HuH-7.5 (cell line): ENCODE data around the gene DNAJC8.

Experiments used
- DNase-seq: peaks from one replicate; pipeline ENCODE4 v3.0.0; 2011; ENCODE audit warnings: low spot score

Gene DNAJC8, protein sequence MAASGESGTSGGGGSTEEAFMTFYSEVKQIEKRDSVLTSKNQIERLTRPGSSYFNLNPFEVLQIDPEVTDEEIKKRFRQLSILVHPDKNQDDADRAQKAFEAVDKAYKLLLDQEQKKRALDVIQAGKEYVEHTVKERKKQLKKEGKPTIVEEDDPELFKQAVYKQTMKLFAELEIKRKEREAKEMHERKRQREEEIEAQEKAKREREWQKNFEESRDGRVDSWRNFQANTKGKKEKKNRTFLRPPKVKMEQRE

GRCh38 chr1:28232558-28233263 is at the start of gene DNAJC8:
TSS of gene DNAJC8 (minus strand) at chr1:28233029. CDS start at chr1:28232998, 31 bp downstream.
- DNase-seq: peak; percentile 64

GRCh38 chr1:28281608-28282425 is 49.0 kb upstream of the DNAJC8 start:
- DNase-seq: no peak

- no peak for DNase-seq
These were observed 48.1 kb upstream of the DNAJC8 start for GRCh38 chr1:28280977-28281381.

DNA sequence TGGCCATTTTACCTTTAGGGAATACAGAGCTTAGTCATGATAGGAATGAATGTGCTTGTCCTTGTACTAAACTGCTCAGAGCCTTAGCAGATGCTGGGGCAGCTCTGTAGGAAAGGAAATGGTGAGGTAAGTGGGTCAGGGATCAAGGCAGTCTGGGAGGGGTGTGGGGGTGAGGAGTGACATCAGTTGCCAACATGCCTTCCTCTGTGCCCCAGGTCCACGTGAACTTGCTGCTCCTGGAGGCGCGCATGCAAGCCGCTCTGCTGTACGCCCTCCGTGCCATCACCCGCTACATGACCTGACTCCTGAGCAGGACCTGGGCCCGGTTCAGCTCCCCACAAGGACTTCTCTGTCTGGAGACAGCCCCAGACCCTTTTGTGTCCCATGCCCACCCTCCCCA is 47.7 kb upstream of the DNAJC8 start:
- no peak for DNase-seq

DNA sequence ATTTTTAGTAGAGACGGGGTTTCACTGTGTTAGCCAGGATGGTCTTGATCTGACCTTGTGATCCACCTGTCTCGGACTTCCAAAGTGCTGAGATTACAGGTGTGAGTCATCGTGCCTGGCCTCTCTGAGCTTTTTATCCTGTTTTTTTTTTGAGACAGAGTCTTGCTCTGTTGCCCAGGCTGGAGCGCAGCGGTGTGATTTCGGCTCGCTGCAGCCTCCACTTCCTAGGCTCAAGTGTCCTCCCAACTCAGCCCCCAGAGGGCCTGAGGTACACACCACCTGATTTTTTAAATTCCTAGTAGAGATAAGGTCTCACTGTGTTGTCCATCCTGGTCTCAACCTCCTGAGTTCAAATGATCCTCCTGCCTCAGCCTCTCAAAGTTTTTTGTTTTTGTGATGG is 46.9 kb upstream of the DNAJC8 start:
- no peak for DNase-seq

DNA sequence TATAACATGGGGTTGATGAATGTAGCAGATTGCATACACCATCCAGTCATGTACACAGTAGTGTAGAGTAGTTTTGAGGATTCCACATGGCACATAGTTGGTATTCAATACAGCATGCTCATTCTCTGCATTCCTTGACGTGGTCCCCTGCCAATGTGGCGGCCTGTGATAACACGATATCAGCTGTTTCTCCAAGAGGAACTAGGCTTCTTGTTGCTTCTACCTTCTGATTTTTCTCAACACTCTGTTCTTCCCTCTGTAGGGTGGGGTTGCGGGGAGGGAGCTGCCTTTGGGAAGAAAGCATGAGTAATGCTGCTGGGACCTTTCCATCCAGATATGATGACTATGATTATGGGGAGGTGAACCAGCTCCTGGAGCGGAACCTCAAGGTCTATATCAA is 45.9 kb upstream of the DNAJC8 start:
- no peak for DNase-seq

GRCh38 chr1:28273216-28273860 is 40.5 kb upstream of the DNAJC8 start:
- no peak for DNase-seq

- no peak for DNase-seq
These were observed 39.5 kb upstream of the DNAJC8 start for GRCh38 chr1:28272215-28272852.

GRCh38 chr1:28269529-28269928 is 36.7 kb upstream of the DNAJC8 start:
- DNase-seq: no peak

GRCh38 chr1:28267633-28268032 is 34.8 kb upstream of the DNAJC8 start:
- no peak for DNase-seq

DNA sequence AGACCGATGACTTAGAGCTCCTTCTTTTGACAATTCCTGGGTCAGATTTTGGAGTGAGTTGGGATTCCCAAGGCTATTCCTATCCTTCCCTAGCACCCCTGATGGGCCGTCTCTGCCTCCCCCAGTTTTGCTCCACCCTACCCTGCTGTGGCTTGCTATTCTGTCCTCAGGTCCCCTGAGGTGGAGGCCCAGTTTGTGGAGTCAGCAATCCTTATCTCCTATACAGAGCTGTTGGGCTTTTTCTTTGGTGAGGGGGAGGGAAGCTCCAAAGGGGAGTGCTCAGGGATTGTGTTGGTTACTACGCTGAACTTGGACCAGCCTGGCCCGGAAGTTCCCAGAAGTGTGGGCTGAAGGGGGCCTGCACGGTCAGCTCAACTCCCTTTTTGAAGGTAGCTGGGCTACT is 34.1 kb upstream of the DNAJC8 start:
- DNase-seq: no peak

DNA sequence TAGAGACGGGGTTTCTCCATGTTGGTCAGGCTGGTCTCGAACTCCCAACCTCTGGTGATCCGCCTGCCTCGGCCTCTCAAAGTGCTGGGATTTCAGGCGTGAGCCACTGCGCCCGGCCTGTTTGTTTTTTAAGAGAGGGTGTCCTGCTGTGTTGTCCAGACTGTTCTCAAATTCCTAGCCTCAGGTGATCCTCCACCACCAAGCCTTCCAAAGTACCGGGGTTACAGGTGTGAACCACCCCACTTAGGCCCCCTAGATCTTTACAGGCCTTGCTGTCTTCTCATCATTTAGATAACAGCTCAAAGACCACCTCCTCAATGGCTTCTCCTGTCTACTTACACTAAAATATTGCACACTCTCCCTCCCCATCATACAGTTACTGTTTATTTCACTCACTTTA is 32.7 kb upstream of the DNAJC8 start:
- DNase-seq: no peak

- DNase-seq: no peak
These were observed 32.1 kb upstream of the DNAJC8 start for GRCh38 chr1:28264897-28265296.

GRCh38 chr1:28260803-28261174 is 28.0 kb upstream of the DNAJC8 start:
- no peak for DNase-seq

- DNase-seq: no peak
These were observed 27.3 kb upstream of the DNAJC8 start for GRCh38 chr1:28259934-28260802.

DNA sequence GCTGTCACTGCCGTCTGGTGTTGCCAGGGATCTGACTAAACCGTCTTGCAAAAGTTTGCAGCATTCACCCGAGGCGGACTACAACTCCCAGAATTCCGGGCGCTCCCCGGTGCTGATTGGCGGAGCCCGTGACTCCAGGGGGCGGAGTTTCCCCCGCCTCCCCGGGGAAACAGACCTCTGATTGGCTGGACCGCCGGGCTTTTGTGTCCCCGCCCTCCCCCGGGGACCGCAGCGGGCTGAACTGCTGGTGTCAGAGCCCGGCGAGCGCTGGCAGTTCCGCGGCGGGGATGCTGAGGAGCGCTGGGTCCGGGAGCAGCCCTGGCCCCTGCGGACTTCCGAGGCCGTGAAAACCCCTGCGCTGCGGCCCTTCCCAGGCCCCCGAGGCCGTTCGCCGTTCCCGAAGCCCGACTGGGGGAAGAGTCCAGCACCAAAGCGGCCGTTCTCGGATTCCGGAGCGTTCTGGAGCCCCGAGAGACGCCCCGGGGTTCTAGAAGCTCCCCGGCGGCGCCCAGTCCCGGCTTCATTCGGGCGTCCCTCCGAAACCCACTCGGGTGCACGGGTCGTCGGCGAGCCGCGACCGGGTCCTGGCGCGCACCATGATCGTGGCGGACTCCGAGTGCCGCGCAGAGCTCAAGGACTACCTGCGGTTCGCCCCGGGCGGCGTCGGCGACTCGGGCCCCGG is 26.6 kb upstream of the DNAJC8 start, which contains the start of gene SESN2:
SESN2 (plus strand) TSS at position 267 of the 682 bp plus-strand sequence; CDS start at position 597, 330 bp downstream.
- DNase-seq: peak; percentile 91

DNA sequence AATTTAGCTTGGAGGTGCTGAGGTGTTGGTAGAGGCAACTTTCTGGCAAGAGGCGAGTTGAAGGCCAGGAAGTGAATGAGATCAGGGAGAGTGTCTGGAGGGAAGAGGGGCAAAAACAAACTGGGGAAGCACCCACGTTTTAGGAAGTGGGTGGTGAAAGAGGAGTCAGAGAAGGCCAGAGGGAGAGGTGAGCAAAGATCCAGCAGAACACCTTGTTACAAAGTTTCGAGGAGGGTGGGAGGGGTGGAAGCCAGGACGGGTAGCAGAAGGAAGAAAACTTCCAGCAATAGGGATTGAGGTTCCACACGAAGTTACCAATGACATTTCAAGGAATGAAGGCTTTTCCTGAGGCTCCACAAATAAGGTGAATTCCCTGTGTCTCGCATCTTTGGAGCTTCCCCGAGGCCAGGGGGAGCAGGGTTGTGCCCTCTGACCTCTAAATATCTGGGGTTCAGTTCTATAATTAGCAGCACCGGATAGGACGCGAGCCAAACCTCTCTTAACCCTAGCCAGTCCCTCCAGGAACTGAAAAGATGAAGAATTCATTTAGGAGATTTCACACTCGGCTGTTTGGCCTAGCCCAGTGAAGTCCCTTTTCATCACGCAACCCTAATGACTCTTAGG is 25.9 kb upstream of the DNAJC8 start:
- no peak for DNase-seq

- no peak for DNase-seq
These were observed 24.9 kb upstream of the DNAJC8 start for GRCh38 chr1:28257736-28258135.

- no peak for DNase-seq
These were observed 23.5 kb upstream of the DNAJC8 start for GRCh38 chr1:28256197-28256827.
